GM18867 (cell line): ENCODE data around the gene SREBF2.

Source experiments
- ATAC-seq: cut with Tn5 transposase; IDR thresholded peaks from one replicate; pipeline ENCODE4 v1.9.1; 2021; ENCODE audit warnings: mild to moderate bottlenecking, moderate library complexity; ENCODE audit not compliant: unreplicated experiment

Gene SREBF2

GRCh38 chr22:41906822-41907221 is 73.9 kb downstream of the SREBF2 start:
- no peak for ATAC-seq

- ATAC-seq: no peak
Observed at GRCh38 chr22:41907436-41908401, 74.8 kb downstream of the SREBF2 start.

DNA sequence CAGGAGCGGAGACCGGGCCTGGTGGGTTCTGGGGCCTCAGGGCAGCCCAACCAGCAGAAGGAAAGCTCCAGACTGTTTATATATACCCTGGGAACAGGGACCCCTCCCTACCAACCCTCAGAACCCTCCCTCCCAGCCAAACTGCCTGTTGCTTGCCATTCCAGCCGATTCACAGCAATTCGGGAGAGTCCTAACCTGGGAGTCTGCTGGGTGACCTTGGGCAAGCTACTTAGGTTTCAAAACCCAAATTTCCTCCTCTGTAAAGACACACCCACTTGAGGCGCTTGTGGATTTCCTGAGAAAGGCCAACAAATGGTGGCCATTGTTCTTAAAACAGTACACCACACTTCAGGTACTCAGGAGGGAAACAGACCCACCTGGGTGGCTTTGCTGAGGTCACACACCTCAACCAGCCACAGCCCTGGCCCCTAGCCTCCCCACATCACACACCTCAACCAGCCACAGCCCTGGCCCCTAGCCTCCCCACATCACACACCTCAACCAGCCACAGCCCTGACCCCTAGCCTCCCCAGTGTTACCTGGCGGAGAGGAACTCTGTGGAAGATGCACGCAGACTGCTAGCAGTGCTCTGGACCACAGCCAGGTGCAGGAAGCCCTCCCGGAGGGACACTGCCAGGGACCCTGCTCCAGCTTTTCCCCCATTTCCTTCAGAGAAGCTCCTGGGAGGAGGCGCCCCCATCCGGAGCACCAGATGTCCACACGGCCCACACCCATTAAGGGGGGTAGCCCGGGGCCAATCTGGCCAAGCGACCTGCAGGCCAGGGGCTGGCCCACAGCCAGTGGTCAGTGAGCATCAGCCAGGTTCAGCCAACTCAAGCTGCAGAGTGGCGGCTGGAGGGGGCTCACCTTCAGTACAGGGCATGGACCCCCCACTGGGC is 75.8 kb downstream of the SREBF2 start:
- no peak for ATAC-seq

GRCh38 chr22:41909310-41910049 is 76.6 kb downstream of the SREBF2 start:
- no peak for ATAC-seq

DNA sequence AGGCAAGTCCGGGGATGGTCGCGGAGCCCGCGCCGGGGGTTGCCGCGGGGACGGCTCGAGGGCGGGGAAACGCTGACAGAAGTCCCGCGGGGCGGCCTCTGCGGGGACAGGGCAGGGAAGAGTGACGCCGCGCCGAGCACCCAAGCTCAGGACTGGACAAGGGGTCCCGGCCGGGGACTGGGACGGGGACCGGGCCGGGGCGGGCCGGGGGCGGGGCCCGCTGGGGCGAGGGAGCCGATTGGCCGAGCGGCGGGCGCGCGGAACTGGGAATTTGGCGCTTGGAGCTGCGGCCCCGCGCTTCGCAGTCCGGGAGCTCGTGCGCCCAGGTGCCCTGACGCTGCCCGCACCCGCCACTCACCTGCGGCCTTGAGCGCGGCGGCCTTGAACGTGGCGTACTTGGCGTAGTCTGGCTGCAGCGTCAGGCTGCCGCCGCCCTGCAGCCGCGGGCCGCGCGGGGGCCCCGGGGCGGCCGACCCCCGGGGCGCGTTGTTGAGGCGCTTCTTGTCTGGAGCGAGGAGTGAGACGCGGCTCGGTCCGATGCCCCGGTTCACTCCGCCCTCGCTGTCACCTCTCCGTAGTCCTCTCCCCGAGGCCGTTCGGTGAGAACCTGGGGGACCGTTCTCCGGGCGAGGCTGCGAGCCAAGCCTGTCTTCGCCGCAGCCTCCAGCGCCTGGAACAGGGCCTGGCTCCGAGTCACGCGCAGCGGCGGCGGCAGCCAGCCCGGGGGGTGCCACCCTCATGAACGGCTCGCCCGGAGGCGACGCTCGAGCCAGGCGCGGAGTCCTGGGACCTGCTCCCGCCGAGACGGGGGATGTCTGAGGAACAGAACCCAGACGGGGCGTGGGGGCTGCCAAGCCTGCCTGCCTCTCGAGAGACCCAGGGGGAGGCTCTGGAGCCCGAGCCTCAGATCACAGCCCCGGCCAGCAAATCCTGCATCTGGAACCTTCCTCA is 77.4 kb downstream of the SREBF2 start:
- no peak for ATAC-seq

DNA sequence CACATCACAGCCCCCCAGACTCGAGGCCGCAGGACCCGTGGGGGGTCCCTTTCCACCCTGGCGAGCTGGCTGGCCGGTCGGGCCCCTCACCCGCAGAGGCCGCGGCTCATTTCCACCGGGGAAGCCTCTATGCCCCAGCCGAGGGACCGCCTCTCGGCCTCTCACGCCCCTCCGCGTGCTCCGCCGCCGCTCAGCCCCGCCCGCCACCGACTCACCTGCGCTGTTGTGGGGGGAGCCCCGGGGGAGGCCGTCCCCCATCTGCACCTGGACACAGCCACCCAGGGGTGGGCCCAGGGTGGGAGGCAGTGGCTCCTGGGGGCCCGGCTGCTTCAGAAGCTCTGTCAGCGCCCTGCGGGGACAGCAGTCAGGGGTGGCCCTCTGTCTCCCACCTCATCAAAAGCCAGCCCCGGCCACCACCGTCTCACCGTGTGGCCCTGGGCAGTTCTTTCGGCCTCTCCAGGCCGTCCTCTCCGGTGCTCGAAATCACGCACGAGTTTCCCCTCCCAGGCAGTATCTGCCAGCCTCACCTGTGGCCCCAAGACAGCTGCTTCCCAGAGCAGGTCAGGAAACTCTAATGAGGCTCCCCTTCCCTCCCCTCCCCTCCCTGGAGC is 78.2 kb downstream of the SREBF2 start:
- no peak for ATAC-seq

DNA sequence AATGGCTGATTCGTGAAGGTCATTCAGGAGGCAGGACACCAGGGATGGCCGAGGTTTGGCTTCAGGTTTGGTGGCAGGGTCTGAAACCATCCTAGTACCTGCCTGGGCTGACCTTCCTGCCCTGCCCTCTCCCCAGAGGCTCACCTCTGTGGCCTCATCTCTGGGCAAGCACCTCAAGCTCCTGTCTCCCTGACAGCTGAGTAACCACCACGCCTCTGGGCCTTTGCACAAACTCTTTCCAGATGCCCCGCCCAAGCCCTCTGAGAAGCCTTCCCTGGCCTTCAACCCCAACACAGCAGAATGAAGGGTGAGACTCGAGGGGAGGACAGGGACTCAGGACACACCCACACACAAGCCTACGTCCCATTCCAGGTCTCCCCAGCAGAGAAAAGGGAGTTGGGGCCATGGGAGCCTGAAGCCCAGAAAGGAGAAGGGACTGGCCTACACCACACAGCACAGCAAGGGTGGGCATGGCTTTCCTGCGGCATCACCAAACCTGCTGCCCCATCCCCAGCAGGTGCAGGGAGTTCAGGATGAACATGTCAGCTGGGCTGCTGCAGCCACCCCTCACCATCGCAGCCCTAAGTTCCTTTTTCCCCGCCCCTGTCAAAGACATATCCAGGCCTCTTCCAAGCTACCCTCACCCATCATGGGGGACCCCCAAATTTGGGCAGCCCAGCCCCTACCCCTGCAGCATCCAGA is 79.6 kb downstream of the SREBF2 start:
- ATAC-seq: no peak

- no peak for ATAC-seq
Observed at GRCh38 chr22:41913040-41913719, 80.3 kb downstream of the SREBF2 start.

DNA sequence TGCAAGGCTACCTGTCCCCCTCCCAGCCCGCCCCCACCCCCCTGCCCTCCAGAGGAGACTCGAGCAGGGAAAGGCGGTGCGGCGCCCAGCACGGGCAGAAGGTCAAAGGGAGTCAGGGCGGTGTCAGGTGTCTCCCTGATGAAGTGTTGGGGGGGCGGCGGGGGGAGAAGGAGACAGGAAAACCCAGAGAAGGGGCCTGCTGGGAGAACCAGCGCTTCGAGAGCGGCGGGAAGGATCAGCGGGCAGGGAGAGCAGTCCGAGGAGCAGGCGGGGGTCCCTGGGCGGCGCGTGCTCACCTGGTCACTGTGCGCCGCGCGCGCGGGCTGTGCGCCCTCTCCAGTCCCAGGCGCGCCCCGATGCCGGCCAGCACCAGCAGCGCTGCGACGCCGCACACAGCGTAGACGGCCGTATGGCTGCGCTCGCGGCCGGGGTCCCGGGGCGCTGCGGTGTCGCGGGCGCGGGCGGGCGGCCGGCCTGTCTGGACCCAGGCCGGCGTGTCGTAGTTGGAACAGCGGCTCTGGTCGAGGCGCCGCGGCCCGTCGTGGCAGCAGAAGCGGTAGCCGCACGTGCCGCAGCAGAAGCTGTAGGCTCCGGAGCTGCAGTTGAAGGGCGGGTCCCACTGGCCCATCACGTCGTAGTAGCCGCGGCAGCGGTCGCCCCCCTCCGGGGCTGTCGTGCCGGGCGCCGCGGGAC is 81.1 kb downstream of the SREBF2 start:
- ATAC-seq: no peak

- ATAC-seq: no peak
Observed at GRCh38 chr22:41914611-41915034, 81.7 kb downstream of the SREBF2 start.

DNA sequence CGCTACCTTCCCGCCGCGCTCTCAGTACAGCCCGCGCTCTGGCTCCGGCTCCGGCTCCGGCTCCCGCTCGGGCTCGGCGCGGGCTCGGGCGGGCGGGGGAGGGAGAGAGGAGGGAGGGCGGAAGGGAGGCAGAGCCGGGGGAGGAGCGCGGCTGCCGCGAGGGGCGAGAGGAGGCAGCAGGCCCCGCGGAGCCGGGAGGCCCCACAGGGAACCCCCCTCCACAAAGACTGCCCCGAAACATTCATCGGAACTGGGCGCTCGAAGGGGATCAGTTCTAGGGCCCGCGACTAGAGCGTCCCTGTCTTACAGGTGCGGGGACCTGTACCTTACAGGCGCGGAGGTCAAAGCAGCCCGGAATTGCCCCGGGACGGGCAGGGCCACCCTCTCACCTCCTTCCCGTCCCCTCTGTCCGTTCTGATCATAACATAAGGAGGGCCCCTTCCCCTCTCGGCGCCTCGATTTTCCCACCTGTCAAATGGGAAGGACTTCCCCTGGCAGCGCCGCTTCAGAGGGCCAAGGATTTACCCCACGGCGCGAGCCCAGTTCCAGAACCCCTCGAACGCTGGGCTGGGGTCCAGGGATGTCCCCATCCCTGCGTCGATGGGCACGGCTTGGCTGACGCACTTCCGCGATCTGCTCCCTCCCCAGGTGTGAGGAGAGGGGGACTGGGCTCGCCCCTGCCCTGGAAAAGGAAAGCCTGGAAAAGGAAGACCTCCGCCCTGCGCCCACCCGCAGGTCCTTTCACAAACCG is 82.3 kb downstream of the SREBF2 start, which contains the start of gene SHISA8:
Gene SHISA8 (minus strand): TSS at position 40 of the 751 bp plus-strand sequence. CDS start 407 bp downstream, outside the sequence.
- no peak for ATAC-seq

DNA sequence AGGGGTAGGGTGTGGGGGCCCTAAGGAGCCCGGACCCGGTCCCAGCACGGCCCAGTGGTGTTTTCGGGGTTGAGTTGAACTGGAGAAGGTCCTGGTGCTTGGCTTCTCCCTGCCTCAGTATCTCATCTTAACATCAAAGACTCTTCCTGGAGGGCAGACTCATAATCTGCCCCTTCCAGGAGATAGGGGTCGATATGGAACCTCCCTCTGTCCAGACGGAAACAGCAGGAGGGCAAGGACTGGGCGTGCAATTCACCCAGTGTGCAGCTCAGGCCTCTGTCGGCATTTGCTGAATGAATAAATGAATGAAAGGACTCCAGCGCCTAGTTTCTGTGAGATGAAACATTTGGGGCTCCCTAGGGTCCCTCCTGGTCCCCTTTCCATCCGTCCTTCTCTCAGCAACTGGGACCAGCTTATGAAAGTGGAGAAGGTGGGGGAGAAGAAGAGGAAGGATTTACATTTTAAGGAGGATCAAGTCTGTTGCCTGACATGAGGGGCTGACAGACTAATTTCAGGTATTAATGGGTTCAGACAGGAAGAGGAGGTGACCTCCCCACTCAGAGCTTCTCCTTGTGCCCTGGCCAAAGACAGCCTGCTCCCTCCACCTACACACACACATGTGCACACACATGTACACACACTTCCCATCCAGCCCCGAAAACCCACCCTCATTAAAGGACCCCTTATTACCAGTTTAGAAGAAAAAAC is 83.0 kb downstream of the SREBF2 start:
- ATAC-seq: no peak

- ATAC-seq: no peak
Observed at GRCh38 chr22:41916745-41917358, 83.9 kb downstream of the SREBF2 start.

DNA sequence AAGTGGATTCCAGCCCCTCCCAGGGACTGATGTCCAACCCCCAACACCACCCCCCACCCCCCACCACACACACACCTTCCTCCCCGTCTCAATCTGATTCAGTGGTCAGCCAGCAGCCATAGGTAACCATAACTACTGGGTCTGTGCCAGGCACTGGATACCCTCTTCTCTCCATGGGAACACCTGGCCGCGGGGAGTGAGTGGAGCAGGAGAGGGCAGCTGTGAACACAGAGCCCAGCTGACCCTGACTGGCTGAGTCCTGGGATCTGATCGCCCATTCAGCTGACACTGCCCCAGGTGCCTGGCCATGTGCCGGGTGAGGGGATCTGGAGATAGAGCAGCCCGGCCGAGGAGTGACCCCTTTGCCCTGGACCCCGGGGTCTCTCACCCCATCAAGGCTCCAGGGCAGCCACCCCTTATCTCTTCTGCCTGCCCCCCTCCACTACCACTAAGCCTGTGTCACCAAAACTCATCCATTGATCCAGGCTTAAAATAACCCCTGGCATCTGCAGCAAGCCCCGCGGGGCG is 84.5 kb downstream of the SREBF2 start:
- no peak for ATAC-seq
